HEK293 (cell line): ENCODE measurements around the gene SERPINA3.

Experiments
- CTCF ChIA-PET: fragments of 350-600 bp; formaldehyde crosslinking; extraction: SDS; loops from one replicate; lab custom pipeline; 2021; ENCODE audit warnings: antibody characterized with exemption; lab: Yijun Ruan, JAX
- POLR2A ChIA-PET: fragments of 300-600 bp; formaldehyde crosslinking; extraction: SDS; loops from one replicate; lab custom pipeline; 2020; ENCODE audit warnings: antibody characterized with exemption, inconsistent platforms; lab: Yijun Ruan, JAX
- H3K27ac ChIP-seq: fragments of 200-500 bp; sonication (Bioruptor generic); 2 replicates; pipeline ENCODE4 v1.5.1; 2014; ENCODE audit warnings: low read depth, low read length, control low read depth, inconsistent platforms; ENCODE audit errors: extremely low read depth
- H3K36me3 ChIP-seq, 2 experiments: fragments of 200-500 bp in 1 of 2; sonication (Bioruptor generic) in 1 of 2; 1 replicate in 1 of 2; 2 replicates in 1 of 2; pipeline ENCODE4 v1.5.1; 2014 to 2017; ENCODE audit warnings: inconsistent platforms in 2 of 2, low read length in 2 of 2; ENCODE audit not compliant: control insufficient read depth in 2 of 2, insufficient read depth in 1 of 2
- H3K4me1 ChIP-seq: fragments of 200-500 bp; sonication (Bioruptor generic); 2 replicates; pipeline ENCODE4 v1.5.1; 2014; ENCODE audit warnings: mild to moderate bottlenecking, low read length, inconsistent platforms; ENCODE audit not compliant: control insufficient read depth, insufficient read depth
- H3K4me3 ChIP-seq: 2 replicates; pipeline ENCODE4 v1.5.1; 2011; ENCODE audit warnings: low read depth, mild to moderate bottlenecking, control low read depth, low read length, moderate library complexity
- H3K9me3 ChIP-seq: fragments of 200-500 bp; sonication (Bioruptor generic); 2 replicates; pipeline ENCODE4 v1.5.1; 2014; ENCODE audit warnings: low read depth, low read length, inconsistent platforms; ENCODE audit not compliant: control insufficient read depth, insufficient read depth
- MZF1 ChIP-seq: fragments of 450-650 bp; formaldehyde crosslinking; IDR thresholded peaks from 2 replicates; pipeline ENCODE4 v1.5.1; 2017; ENCODE audit warnings: missing biosample characterization, missing genetic modification characterization, borderline replicate concordance
- OSR2 ChIP-seq: fragments of 450-650 bp; formaldehyde crosslinking; IDR thresholded peaks from 2 replicates; pipeline ENCODE4 v1.5.1; 2016; ENCODE audit warnings: missing biosample characterization, missing genetic modification characterization
- PRDM6 ChIP-seq: fragments of 450-650 bp; formaldehyde crosslinking; IDR thresholded peaks from 2 replicates; pipeline ENCODE4 v1.5.1; 2017; ENCODE audit warnings: missing biosample characterization, missing genetic modification characterization
- SCRT1 ChIP-seq: fragments of 450-650 bp; formaldehyde crosslinking; IDR thresholded peaks from 2 replicates; pipeline ENCODE4 v1.5.1; 2016; ENCODE audit warnings: missing biosample characterization, missing genetic modification characterization, borderline replicate concordance
- YY2 ChIP-seq: fragments of 450-650 bp; formaldehyde crosslinking; IDR thresholded peaks from 2 replicates; pipeline ENCODE4 v1.5.1; 2016; ENCODE audit warnings: missing biosample characterization, missing genetic modification characterization
- ZFP37 ChIP-seq: fragments of 450-650 bp; formaldehyde crosslinking; IDR thresholded peaks from 2 replicates; pipeline ENCODE4 v1.5.1; 2016; ENCODE audit warnings: missing biosample characterization, missing genetic modification characterization
- ZFP41 ChIP-seq: fragments of 450-650 bp; formaldehyde crosslinking; IDR thresholded peaks from 2 replicates; pipeline ENCODE4 v1.5.1; 2016; ENCODE audit warnings: missing biosample characterization, missing genetic modification characterization, borderline replicate concordance
- ZNF140 ChIP-seq: fragments of 450-650 bp; formaldehyde crosslinking; IDR thresholded peaks from 2 replicates; pipeline ENCODE4 v1.5.1; 2016; ENCODE audit warnings: missing biosample characterization, missing genetic modification characterization
- ZNF19 ChIP-seq: fragments of 450-650 bp; formaldehyde crosslinking; IDR thresholded peaks from 2 replicates; pipeline ENCODE4; 2016; ENCODE audit warnings: missing biosample characterization, missing genetic modification characterization, low read depth
- ZNF211 ChIP-seq: fragments of 450-650 bp; formaldehyde crosslinking; IDR thresholded peaks from 2 replicates; pipeline ENCODE4 v1.5.1; 2016; ENCODE audit warnings: low read depth, missing biosample characterization, missing genetic modification characterization
- ZNF239 ChIP-seq: fragments of 450-650 bp; formaldehyde crosslinking; IDR thresholded peaks from 2 replicates; pipeline ENCODE4 v1.5.1; 2016; ENCODE audit warnings: missing biosample characterization, missing genetic modification characterization
- ZNF26 ChIP-seq: fragments of 450-650 bp; formaldehyde crosslinking; IDR thresholded peaks from 2 replicates; pipeline ENCODE4 v1.5.1; 2016; ENCODE audit warnings: missing biosample characterization, missing genetic modification characterization
- ZNF292 ChIP-seq: fragments of 450-650 bp; formaldehyde crosslinking; IDR thresholded peaks from 2 replicates; pipeline ENCODE4 v1.5.1; 2016; ENCODE audit warnings: low read depth, missing biosample characterization, missing genetic modification characterization, borderline replicate concordance
- ZNF433 ChIP-seq: fragments of 450-650 bp; formaldehyde crosslinking; IDR thresholded peaks from 2 replicates; pipeline ENCODE4 v1.5.1; 2016; ENCODE audit warnings: missing biosample characterization, missing genetic modification characterization, low read depth
- ZNF510 ChIP-seq: fragments of 450-650 bp; formaldehyde crosslinking; IDR thresholded peaks from 2 replicates; pipeline ENCODE4 v1.5.1; 2018; ENCODE audit warnings: mild to moderate bottlenecking, missing genetic modification characterization, missing biosample characterization; ENCODE audit not compliant: insufficient replicate concordance
- ZNF513 ChIP-seq: fragments of 450-650 bp; IDR thresholded peaks from 2 replicates; pipeline ENCODE4 v1.5.1; 2018; ENCODE audit warnings: missing biosample characterization, missing genetic modification characterization
- ZNF558 ChIP-seq: fragments of 450-650 bp; formaldehyde crosslinking; IDR thresholded peaks from 2 replicates; pipeline ENCODE4 v1.5.1; 2016; ENCODE audit warnings: missing biosample characterization, missing genetic modification characterization
- ZNF624 ChIP-seq: fragments of 450-650 bp; formaldehyde crosslinking; IDR thresholded peaks from 2 replicates; pipeline ENCODE4 v1.5.1; 2017; ENCODE audit warnings: missing biosample characterization, missing genetic modification characterization
- ZNF639 ChIP-seq: fragments of 450-650 bp; formaldehyde crosslinking; IDR thresholded peaks from 2 replicates; pipeline ENCODE4 v1.5.1; 2016; ENCODE audit warnings: missing biosample characterization, missing genetic modification characterization
- ZNF830 ChIP-seq: fragments of 450-650 bp; IDR thresholded peaks from 2 replicates; pipeline ENCODE4 v1.5.0; 2018; ENCODE audit warnings: missing biosample characterization, missing genetic modification characterization, low read depth, mild to moderate bottlenecking, moderate library complexity

SERPINA3 gene

GRCh38 chr14:94615254-94615653 is 3.1 kb downstream of the SERPINA3 start:
- POLR2A ChIA-PET, result no interaction called here

GRCh38 chr14:94615823-94616570 is 3.8 kb downstream of the SERPINA3 start:
- TF ChIP-seq ZNF433 (no peak), ZNF558 (tag by site-specific recombination) (no peak), ZNF292 (tag by site-specific recombination) (no peak), ZNF513 (tag by site-specific recombination) (no peak), SCRT1 (tag by site-specific recombination) (no peak), ZNF624 (tag by site-specific recombination) (no peak), ZNF26 (tag by site-specific recombination) (no peak), ZNF510 (tag by site-specific recombination) (no peak), ZNF830 (tag by site-specific recombination) (no peak), ZNF239 (tag by site-specific recombination) (no peak), ZNF19 (no peak), ZFP37 (tag by site-specific recombination) (no peak), ZNF140 (tag by site-specific recombination) (no peak), ZNF639 (tag by site-specific recombination) (no peak), OSR2 (no peak), YY2 (tag by site-specific recombination) (no peak), ZFP41 (tag by site-specific recombination) (no peak), PRDM6 (no peak), ZNF211 (tag by site-specific recombination) (no peak)
- CTCF ChIA-PET, result interaction anchor here (1.1 kb wide), 1 partner anchor 13 kb away, joined by 3 read pairs; no protein-coding TSS in a partner anchor
- no peak overlapping the region for H3K27ac ChIP-seq
- H3K4me3 ChIP-seq, result no peak overlapping the region
- H3K4me1 ChIP-seq, result no peaks in the 10 kb centered on the region
- H3K9me3 ChIP-seq, result no peaks in the 10 kb centered on the region
- POLR2A ChIA-PET, result no interaction called here
- H3K36me3 ChIP-seq, result no peaks in the 10 kb centered on the region

More at GRCh38 chr14:94615254-94615653, 3.1 kb downstream of the SERPINA3 start:
- CTCF ChIA-PET, result interaction anchor here (1.1 kb wide), 1 partner anchor 14 kb away, joined by 3 read pairs; no protein-coding TSS in a partner anchor
- no peaks in the 10 kb centered on the region for H3K36me3 ChIP-seq
- H3K9me3 ChIP-seq, result no peaks in the 10 kb centered on the region
- TF ChIP-seq MZF1 (tag by site-specific recombination), result no peak
- H3K4me3 ChIP-seq, result no peak overlapping the region
- no peaks in the 10 kb centered on the region for H3K4me1 ChIP-seq
- no peak overlapping the region for H3K27ac ChIP-seq
